GM21447 (cell line): ENCODE measurements around the gene FAM72A.
"Not testable (repeated sequence)": the region's sequence is repeated elsewhere in the genome, so short reads cannot be mapped to it uniquely, and the experiment has no call there.

Experiments used
- ATAC-seq: cut with Tn5 transposase; IDR thresholded peaks from one replicate; pipeline ENCODE4 v1.9.1; 2021; ENCODE audit not compliant: unreplicated experiment

Gene FAM72A

GRCh38 chr1:206169794-206170193, 32.8 kb downstream of the FAM72A start:
- ATAC-seq, result not testable (repeated sequence)

GRCh38 chr1:206167350-206168029, 35.1 kb downstream of the FAM72A start:
- not testable (repeated sequence) for ATAC-seq

GRCh38 chr1:206145771-206146290, 56.8 kb downstream of the FAM72A start:
- ATAC-seq, result no peak

GRCh38 chr1:206144605-206145004, 58.0 kb downstream of the FAM72A start:
- ATAC-seq, result no peak

- ATAC-seq, result no peak
These were observed 59.0 kb downstream of the FAM72A start for GRCh38 chr1:206143537-206144172.

- no peak for ATAC-seq
These were observed 59.9 kb downstream of the FAM72A start for GRCh38 chr1:206142770-206143169.

GRCh38 chr1:206142011-206142410, 60.6 kb downstream of the FAM72A start:
- ATAC-seq, result no peak

- no peak for ATAC-seq
These were observed 66.4 kb downstream of the FAM72A start for GRCh38 chr1:206136241-206136640.
